Effector memory CD4-positive, alpha-beta T cell (primary cell): ENCODE measurements around the gene VPS11.
"Not testable (repeated sequence)": the region's sequence is repeated elsewhere in the genome, so short reads cannot be mapped to it uniquely, and the experiment has no call there.

Source experiments
- DNase-seq, 3 donors: peaks; one replicate each; pipeline ENCODE4 v3.0.0-alpha.2; 2020
- H3K27ac ChIP-seq: 2 replicates; pipeline ENCODE4 v1.7.0; 2013; ENCODE audit warnings: mild to moderate bottlenecking, low read length, moderate library complexity; ENCODE audit not compliant: insufficient read depth, poor library complexity, severe bottlenecking
- H3K27me3 ChIP-seq: replicated peaks from 2 replicates; pipeline ENCODE4 v1.7.0; 2013; ENCODE audit warnings: mild to moderate bottlenecking, low read length; ENCODE audit not compliant: insufficient read depth, control insufficient read depth, poor library complexity, severe bottlenecking
- H3K36me3 ChIP-seq: 2 replicates; pipeline ENCODE4 v1.7.0; 2013; ENCODE audit warnings: mild to moderate bottlenecking, low read length, moderate library complexity; ENCODE audit not compliant: control insufficient read depth, insufficient read depth
- H3K4me1 ChIP-seq: 2 replicates; pipeline ENCODE4 v1.7.0; 2013; ENCODE audit warnings: low read length, mild to moderate bottlenecking; ENCODE audit not compliant: control insufficient read depth, insufficient read depth, poor library complexity, severe bottlenecking
- H3K4me3 ChIP-seq: 2 replicates; pipeline ENCODE4 v1.7.0; 2013; ENCODE audit warnings: low read length, low read depth, mild to moderate bottlenecking; ENCODE audit not compliant: insufficient read depth, poor library complexity, severe bottlenecking
- H3K9me3 ChIP-seq: 2 replicates; pipeline ENCODE4 v1.7.0; 2013; ENCODE audit warnings: mild to moderate bottlenecking, low read length, moderate library complexity; ENCODE audit not compliant: control insufficient read depth

Gene VPS11

DNA sequence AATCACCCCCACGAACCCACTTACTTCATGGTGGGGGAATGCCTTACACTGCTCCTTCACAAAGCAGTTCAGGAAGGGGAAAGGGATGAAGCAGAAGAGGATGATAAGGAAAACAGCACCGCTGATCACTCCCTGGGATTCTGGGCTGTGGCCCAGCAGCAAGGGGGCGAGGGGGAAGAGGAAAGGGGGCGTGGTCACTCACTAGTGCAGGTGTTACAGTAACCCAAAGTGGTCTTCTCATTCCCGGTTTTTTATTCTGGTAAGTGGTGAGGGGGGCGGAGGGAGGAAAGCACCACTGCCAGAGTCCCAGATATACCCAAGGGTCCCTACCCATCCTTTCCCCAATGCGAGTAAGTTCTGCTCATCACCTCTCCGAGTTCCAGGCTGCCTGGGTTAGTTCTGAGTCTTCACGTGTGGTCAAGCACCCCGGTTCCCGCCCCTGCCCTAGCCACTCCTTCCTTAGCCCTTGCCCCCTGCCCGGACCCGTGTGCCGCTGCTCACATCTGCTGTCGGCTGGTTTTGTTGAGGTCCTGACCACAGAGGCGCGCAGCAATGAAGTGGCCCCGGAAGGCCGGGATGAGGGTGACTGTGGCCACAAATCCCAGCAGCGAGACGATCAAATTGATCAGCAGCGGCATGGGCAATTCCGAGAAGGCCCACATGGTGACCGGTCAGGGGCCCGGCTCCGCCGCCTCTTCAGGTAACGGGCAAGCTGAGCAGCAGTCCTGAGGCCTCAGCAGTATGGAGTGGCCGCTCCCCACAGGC is 33.6 kb downstream of the VPS11 start:
- Histone ChIP-seq H3K36me3 (peaks cover 14% of the 10 kb centered on the region), H3K9me3 (no peaks in the 10 kb centered on the region), H3K4me1 (peaks cover 17% of the 10 kb centered on the region), H3K27ac (peak overlapping the region; percentile 91), H3K27me3 (no peaks in the 10 kb centered on the region), H3K4me3 (peak overlapping the region; percentile 74)
- DNase-seq = no peak

DNA sequence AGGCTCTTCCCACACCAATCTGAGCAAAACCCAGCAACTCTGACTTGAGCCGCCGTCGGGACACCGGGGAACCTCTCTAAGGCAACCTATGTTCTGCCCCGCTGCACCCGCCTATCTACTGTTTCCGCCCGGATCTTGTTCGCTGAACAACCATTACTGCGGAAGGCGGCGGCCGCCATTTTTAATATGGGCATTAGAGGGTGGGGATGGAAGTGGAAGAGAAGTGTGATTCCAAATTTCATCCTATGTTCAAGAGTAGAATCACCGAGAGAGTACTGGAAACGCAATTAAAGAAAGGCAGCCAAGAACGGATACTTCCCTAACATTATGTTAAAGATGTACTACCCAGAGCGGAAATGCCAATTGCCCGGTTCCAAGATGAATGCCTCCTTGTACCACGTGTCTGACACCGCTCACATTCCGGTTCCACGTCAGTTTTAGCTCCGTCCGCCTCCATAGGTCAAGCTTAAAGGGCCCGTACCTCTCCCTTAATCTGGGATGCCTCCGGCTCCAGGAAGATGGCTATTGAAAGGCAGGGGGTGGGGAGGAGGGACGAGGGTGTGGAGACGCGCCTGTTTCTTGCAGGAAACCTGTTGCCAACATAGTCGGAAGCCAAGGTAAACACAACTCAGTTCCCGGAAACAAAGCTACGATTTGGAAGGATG is 34.3 kb downstream of the VPS11 start, which contains the start of gene DPAGT1:
TSS of gene DPAGT1 (minus strand) at position 95 of the 665 bp plus-strand sequence. CDS start 198 bp downstream, outside the sequence.
- Histone ChIP-seq H3K4me3 (peak within 1 kb of the TSS; percentile 74), H3K27ac (peak within 1 kb of the TSS; percentile 91), H3K9me3 (no peaks in the 10 kb centered on the region), H3K27me3 (no peaks in the 10 kb centered on the region), H3K4me1 (peaks cover 21% of the 10 kb centered on the region), H3K36me3 (peaks cover 14% of the 10 kb centered on the region)
- peak; percentile 65 to 77 (median 75) for DNase-seq

DNA sequence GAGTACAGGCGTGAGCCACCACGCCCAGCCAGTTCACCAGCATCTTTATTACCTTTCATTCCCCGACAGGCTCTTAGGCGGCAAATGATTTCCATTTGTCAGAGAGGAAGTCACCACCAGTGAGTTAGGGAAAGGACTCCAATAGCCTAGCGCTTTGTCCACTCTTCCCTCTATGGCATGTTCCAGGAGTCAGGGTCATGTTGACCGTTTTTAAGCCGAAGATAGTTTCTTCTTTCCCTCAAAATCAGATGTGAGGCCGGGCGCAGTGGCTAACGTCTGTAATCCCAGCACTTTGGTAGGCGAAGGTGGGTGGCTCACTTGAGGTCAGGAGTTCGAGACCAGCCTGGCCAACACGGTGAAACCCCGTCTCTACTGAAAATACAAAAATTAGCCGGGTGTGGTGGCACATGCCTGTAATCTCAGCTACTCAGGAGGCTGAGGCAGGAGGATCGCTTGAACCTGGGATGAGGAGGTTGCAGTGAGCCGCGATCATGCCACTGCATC is 35.6 kb downstream of the VPS11 start:
- not testable (repeated sequence) for H3K36me3 ChIP-seq, H3K4me3 ChIP-seq, DNase-seq, H3K27me3 ChIP-seq, H3K9me3 ChIP-seq
- Histone ChIP-seq H3K4me1 (peaks cover 22% of the 10 kb centered on the region), H3K27ac (peak overlapping the region; percentile 91)

DNA sequence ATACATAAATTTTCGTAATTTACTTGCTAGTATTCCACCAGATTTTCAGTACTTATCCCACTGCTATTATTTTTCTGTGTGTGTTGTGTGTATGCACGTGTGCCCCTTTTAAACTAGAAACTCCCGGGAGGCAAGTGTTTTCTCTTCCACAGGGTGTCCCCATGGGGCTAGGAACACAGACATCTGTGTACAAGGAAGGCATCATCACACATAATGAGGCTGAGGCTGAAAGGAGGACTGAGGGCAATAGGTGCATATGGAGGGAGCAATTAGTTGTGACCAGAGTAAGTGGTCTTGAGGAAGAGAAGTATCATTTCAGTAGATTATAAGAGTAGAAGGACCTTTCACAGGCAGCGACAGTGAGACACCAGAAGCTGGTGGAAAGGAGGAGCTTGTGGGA is 36.2 kb downstream of the VPS11 start:
- no peak for DNase-seq
- Histone ChIP-seq H3K27me3 (no peaks in the 10 kb centered on the region), H3K36me3 (no peaks in the 10 kb centered on the region), H3K9me3 (no peaks in the 10 kb centered on the region), H3K27ac (no peak overlapping the region), H3K4me1 (peaks cover 28% of the 10 kb centered on the region), H3K4me3 (no peak overlapping the region)

DNA sequence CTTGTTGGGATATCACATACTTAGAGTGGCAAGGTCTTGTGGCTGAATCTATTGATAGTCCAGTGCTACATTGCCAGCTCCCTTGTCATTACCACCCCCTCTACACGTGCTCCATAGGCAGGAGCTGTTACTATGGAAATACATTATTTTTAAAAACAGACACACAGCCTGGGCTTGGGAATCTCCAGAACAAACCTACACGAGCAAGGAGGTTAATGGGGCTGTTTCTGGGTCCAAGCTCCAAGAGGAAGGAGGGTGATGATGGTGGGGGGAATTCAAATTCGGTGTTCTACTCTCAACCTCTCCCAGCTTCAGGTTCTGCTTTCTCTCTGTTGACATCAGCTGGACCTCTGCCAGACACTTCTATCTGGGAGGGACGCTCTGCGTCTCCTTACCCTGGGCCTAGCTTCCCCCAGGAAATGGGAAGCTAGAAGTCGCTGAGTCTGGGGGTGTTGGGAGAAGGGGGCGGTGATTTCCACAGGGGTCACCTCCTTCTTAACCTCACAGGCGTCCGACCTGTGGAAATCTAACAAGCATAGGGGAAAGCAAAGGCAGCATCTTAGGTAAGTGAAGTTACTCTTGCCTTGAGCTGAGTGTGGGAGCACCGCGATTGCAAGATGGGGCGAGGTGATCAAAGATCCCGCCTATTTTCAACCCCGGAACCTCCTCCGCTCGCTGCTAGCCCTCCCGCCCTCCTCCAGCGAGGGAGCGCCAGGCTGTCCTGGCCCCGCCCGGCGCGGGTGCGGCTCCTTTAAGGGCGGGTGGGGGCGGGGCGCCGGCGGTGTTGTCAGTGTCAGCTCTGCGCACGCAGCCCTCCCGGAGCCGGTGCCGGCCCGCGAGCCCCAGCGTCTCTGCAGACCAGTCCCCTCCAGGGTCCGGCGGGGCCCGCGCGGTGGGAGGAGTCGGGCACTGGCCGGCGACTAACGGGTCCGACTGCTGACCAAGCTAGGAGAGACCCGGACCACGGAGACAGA is 39.2 kb downstream of the VPS11 start, which contains the start of gene C2CD2L:
TSS of gene C2CD2L (plus strand) at position 781 of the 974 bp plus-strand sequence. CDS start 398 bp downstream, outside the sequence.
- Histone ChIP-seq H3K27me3 (no peaks in the 10 kb centered on the region), H3K36me3 (peaks cover 14% of the 10 kb centered on the region), H3K27ac (peak within 1 kb of the TSS; percentile 73), H3K4me1 (peaks cover 28% of the 10 kb centered on the region), H3K9me3 (no peaks in the 10 kb centered on the region), H3K4me3 (peak within 1 kb of the TSS; percentile 95)
- peak; percentile 76 to 84 (median 83) for DNase-seq

DNA sequence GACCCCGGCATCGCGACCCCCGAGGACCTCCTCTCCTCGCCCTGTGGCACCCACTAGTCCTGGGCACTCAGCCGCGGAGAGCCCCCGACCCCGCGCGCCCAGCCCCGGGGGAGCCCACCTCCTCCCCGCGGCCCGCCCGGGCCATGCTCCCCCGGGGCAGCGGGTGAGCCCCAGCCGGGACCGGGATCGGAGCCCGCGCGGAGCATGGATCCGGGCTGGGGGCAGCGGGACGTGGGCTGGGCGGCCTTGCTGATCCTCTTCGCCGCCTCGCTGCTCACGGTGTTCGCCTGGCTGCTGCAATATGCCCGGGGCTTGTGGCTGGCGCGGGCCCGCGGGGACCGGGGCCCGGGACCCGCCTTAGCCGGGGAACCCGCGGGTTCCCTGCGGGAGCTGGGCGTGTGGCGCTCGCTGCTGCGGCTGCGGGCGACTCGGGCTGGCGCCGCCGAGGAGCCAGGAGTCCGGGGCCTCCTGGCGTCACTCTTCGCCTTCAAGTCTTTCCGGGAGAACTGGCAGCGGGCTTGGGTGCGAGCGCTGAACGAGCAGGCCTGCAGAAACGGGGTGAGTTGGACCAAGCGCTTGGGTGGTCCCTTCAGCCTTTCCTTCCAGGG is 40.0 kb downstream of the VPS11 start:
- Histone ChIP-seq H3K4me1 (peaks cover 28% of the 10 kb centered on the region), H3K27me3 (no peaks in the 10 kb centered on the region), H3K36me3 (peaks cover 21% of the 10 kb centered on the region), H3K27ac (peak overlapping the region; percentile 73), H3K4me3 (peak overlapping the region; percentile 95), H3K9me3 (no peaks in the 10 kb centered on the region)
- DNase-seq = no peak

DNA sequence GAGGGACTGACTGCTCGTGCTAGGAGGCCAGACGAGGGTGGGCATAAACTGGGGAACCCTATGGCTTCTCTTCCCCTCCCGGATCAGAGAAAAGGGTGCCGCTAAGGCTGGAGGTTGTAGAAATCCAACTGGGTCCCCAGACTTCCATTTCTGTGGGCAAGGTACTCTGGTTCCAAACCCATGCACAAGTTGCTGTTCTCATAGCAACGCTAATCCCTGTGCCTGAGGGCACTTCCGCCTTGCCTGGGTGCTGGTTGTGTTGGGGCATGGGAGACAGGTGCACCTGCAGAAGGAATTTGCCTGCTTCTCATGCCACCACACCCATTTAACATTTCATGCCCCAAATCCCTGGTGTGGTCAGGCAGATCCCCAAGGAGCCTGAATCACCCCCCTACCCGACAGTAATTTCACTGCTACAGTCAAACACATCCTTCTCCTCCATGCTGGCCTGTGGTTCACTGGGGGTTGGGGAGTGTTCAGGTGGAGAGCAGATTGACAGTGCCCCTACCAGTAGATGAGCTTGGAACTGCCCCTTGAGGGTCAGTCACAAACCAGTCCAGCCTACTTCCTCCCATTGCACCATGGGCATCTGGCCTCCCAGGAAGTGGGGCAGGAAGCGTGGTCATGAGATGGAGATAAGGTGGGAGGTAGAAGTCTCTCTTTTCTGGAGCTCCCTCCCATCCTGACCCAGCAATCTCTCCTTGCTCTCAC is 40.7 kb downstream of the VPS11 start:
- H3K27ac ChIP-seq = peak overlapping the region; percentile 73
- no peak for DNase-seq
- H3K4me3 ChIP-seq = peak overlapping the region; percentile 95

DNA sequence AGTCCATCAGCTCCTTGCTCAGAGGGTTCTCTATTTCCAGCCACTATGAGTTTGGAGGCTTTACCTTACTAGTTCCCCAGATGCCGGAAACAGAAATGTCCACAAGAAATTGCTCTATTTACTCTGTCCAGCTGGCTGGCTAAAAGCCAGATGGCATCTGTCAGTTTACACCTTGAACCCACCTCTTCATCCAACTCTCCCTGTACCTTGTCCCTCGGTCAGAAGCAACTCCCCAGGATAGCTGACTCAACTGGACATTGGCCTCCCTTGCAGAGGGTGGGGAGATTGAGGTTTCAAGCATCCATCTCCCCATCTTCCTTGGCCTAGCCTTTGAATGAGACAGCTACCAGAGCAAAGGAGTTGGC is 41.2 kb downstream of the VPS11 start:
- Histone ChIP-seq H3K36me3 (peaks cover 33% of the 10 kb centered on the region), H3K27ac (peak overlapping the region; percentile 73), H3K4me1 (peaks cover 28% of the 10 kb centered on the region), H3K27me3 (no peaks in the 10 kb centered on the region), H3K4me3 (peak overlapping the region; percentile 95), H3K9me3 (no peaks in the 10 kb centered on the region)
- DNase-seq = no peak

More for the DNA sequence above, 40.7 kb downstream of the VPS11 start:
- H3K9me3 ChIP-seq = no peaks in the 10 kb centered on the region
- peaks cover 28% of the 10 kb centered on the region for H3K4me1 ChIP-seq
- H3K36me3 ChIP-seq = peaks cover 27% of the 10 kb centered on the region
- H3K27me3 ChIP-seq = no peaks in the 10 kb centered on the region

DNA sequence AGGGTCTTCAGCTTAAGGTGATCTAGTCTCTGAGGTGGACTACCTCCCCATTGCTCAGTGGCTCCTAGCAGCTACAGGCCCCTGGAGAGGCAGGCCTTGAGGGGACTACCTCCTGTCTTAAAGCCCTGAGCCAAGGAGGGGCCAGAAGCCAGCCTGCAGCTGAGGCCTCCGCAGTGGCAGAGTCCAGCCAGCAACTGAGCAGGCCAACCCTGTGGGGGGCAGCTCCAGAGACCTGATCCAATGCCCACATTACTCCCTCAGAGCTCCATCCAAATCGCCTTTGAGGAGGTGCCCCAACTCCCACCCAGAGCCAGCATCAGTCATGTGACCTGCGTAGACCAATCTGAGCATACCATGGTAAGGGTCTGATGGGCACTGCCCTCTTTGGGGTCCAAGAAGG is 42.2 kb downstream of the VPS11 start:
- no peak overlapping the region for H3K4me3 ChIP-seq
- no peak for DNase-seq
- no peaks in the 10 kb centered on the region for H3K27me3 ChIP-seq
- peaks cover 41% of the 10 kb centered on the region for H3K36me3 ChIP-seq
- peaks cover 34% of the 10 kb centered on the region for H3K4me1 ChIP-seq
- H3K9me3 ChIP-seq = no peaks in the 10 kb centered on the region
- H3K27ac ChIP-seq = peak overlapping the region; percentile 35
